ENCODE data around the gene KCP. TPM values are rescaled to one million over a fixed set of nuclear protein-coding genes. Genes with fewer than 3 reads are reported as not detected.

The KCP gene
- total RNA-seq, 1 experiment from 2014 or later, result 1.6 TPM

- Histone ChIP-seq H2AFZ (ENCODE audit: low read length) (no peak overlapping the region), H3K27ac (ENCODE audit: low read length) (no peak overlapping the region), H3K36me3 (ENCODE audit: insufficient read depth, low read length) (no peaks in the 10 kb centered on the region), H3K4me3 (ENCODE audit: low read length) (no peak overlapping the region), H3K4me1 (ENCODE audit: low read length) (peaks cover 5% of the 10 kb centered on the region), H3K9ac (ENCODE audit: low read length) (no peak overlapping the region), H3K9me3 (ENCODE audit: low read length) (no peaks in the 10 kb centered on the region), H3K27me3 (ENCODE audit: low read length) (no peaks in the 10 kb centered on the region), H3K79me2 (ENCODE audit: low read length) (no peaks in the 10 kb centered on the region), H4K20me1 (ENCODE audit: insufficient read depth, low read depth, low read length) (no peaks in the 10 kb centered on the region), H3K9me2 (replicated peaks; ENCODE audit: insufficient read depth, low read length) (no peaks in the 10 kb centered on the region), H3K4me2 (ENCODE audit: low read depth, low read length, poor library complexity, severe bottlenecking) (no peak overlapping the region)
- no peak for DNase-seq
Measured at GRCh38 chr7:128888756-128889095, 21.8 kb downstream of the KCP start.

- no peak overlapping the region for H3K4me3 ChIP-seq (ENCODE audit: low read length)
- H3K36me3 ChIP-seq (ENCODE audit: insufficient read depth, low read length), result no peaks in the 10 kb centered on the region
- peaks cover 7% of the 10 kb centered on the region for H3K4me1 ChIP-seq (ENCODE audit: low read length)
- no peaks in the 10 kb centered on the region for H3K79me2 ChIP-seq (ENCODE audit: low read length)
- no peak overlapping the region for H3K4me2 ChIP-seq (ENCODE audit: low read depth, low read length, poor library complexity, severe bottlenecking)
- H4K20me1 ChIP-seq (ENCODE audit: insufficient read depth, low read depth, low read length), result no peaks in the 10 kb centered on the region
- H3K27me3 ChIP-seq (ENCODE audit: low read length), result no peaks in the 10 kb centered on the region
- no peak overlapping the region for H2AFZ ChIP-seq (ENCODE audit: low read length)
- no peak for DNase-seq
- H3K9me2 ChIP-seq (replicated peaks; ENCODE audit: insufficient read depth, low read length), result no peaks in the 10 kb centered on the region
- H3K9ac ChIP-seq (ENCODE audit: low read length), result no peak overlapping the region
- no peaks in the 10 kb centered on the region for H3K9me3 ChIP-seq (ENCODE audit: low read length)
- no peak overlapping the region for H3K27ac ChIP-seq (ENCODE audit: low read length)
Measured at GRCh38 chr7:128888039-128888755, 22.3 kb downstream of the KCP start.

- Histone ChIP-seq H3K9me2 (replicated peaks; ENCODE audit: insufficient read depth, low read length) (no peaks in the 10 kb centered on the region), H2AFZ (ENCODE audit: low read length) (no peak overlapping the region), H3K36me3 (ENCODE audit: insufficient read depth, low read length) (no peaks in the 10 kb centered on the region), H3K27ac (ENCODE audit: low read length) (no peak overlapping the region), H3K4me3 (ENCODE audit: low read length) (no peak overlapping the region), H4K20me1 (ENCODE audit: insufficient read depth, low read depth, low read length) (no peaks in the 10 kb centered on the region), H3K4me2 (ENCODE audit: low read depth, low read length, poor library complexity, severe bottlenecking) (no peak overlapping the region), H3K79me2 (ENCODE audit: low read length) (peaks cover 4% of the 10 kb centered on the region), H3K27me3 (ENCODE audit: low read length) (no peaks in the 10 kb centered on the region), H3K4me1 (ENCODE audit: low read length) (peaks cover 10% of the 10 kb centered on the region), H3K9me3 (ENCODE audit: low read length) (no peaks in the 10 kb centered on the region), H3K9ac (ENCODE audit: low read length) (no peak overlapping the region)
- no peak for DNase-seq
Measured at GRCh38 chr7:128887169-128888038, 23.1 kb downstream of the KCP start.

GRCh38 chr7:128886391-128887168 is 23.9 kb downstream of the KCP start:
- no peak overlapping the region for H2AFZ ChIP-seq (ENCODE audit: low read length)
- H3K27ac ChIP-seq (ENCODE audit: low read length), result no peak overlapping the region
- H3K4me2 ChIP-seq (ENCODE audit: low read depth, low read length, poor library complexity, severe bottlenecking), result no peak overlapping the region
- H3K9ac ChIP-seq (ENCODE audit: low read length), result no peak overlapping the region
- no peak for DNase-seq
- peaks cover 8% of the 10 kb centered on the region for H3K79me2 ChIP-seq (ENCODE audit: low read length)
- no peaks in the 10 kb centered on the region for H3K36me3 ChIP-seq (ENCODE audit: insufficient read depth, low read length)
- H3K4me1 ChIP-seq (ENCODE audit: low read length), result peaks cover 10% of the 10 kb centered on the region
- no peaks in the 10 kb centered on the region for H3K9me3 ChIP-seq (ENCODE audit: low read length)
- H3K4me3 ChIP-seq (ENCODE audit: low read length), result no peak overlapping the region
- no peaks in the 10 kb centered on the region for H4K20me1 ChIP-seq (ENCODE audit: insufficient read depth, low read depth, low read length)
- H3K9me2 ChIP-seq (replicated peaks; ENCODE audit: insufficient read depth, low read length), result no peaks in the 10 kb centered on the region
- no peaks in the 10 kb centered on the region for H3K27me3 ChIP-seq (ENCODE audit: low read length)

- Histone ChIP-seq H3K27me3 (ENCODE audit: low read length) (no peaks in the 10 kb centered on the region), H3K4me2 (ENCODE audit: low read depth, low read length, poor library complexity, severe bottlenecking) (no peak overlapping the region)
Measured at GRCh38 chr7:128885370-128886187, 24.9 kb downstream of the KCP start.

GRCh38 chr7:128884561-128885369 is 25.7 kb downstream of the KCP start:
- H4K20me1 ChIP-seq (ENCODE audit: insufficient read depth, low read depth, low read length), result no peaks in the 10 kb centered on the region
- peak overlapping the region; percentile 99 for H2AFZ ChIP-seq (ENCODE audit: low read length)
- no peak for DNase-seq
- peak overlapping the region; percentile 96; the same call in 1 of the 2 replicates for H3K4me3 ChIP-seq (ENCODE audit: low read length)
- no peaks in the 10 kb centered on the region for H3K36me3 ChIP-seq (ENCODE audit: insufficient read depth, low read length)
- H3K27ac ChIP-seq (ENCODE audit: low read length), result no peak overlapping the region
- H3K4me1 ChIP-seq (ENCODE audit: low read length), result peaks cover 10% of the 10 kb centered on the region
- H3K9ac ChIP-seq (ENCODE audit: low read length), result peak overlapping the region; percentile 91
- no peaks in the 10 kb centered on the region for H3K9me3 ChIP-seq (ENCODE audit: low read length)
- H3K9me2 ChIP-seq (replicated peaks; ENCODE audit: insufficient read depth, low read length), result no peaks in the 10 kb centered on the region
- H3K79me2 ChIP-seq (ENCODE audit: low read length), result peaks cover 8% of the 10 kb centered on the region
- H3K27me3 ChIP-seq (ENCODE audit: low read length), result no peaks in the 10 kb centered on the region
- H3K4me2 ChIP-seq (ENCODE audit: low read depth, low read length, poor library complexity, severe bottlenecking), result no peak overlapping the region

More at GRCh38 chr7:128885370-128886187, 24.9 kb downstream of the KCP start:
- Histone ChIP-seq H3K9me3 (ENCODE audit: low read length) (no peaks in the 10 kb centered on the region), H4K20me1 (ENCODE audit: insufficient read depth, low read depth, low read length) (no peaks in the 10 kb centered on the region), H3K79me2 (ENCODE audit: low read length) (peaks cover 8% of the 10 kb centered on the region), H3K27ac (ENCODE audit: low read length) (no peak overlapping the region), H3K9me2 (replicated peaks; ENCODE audit: insufficient read depth, low read length) (no peaks in the 10 kb centered on the region), H3K36me3 (ENCODE audit: insufficient read depth, low read length) (no peaks in the 10 kb centered on the region), H3K4me1 (ENCODE audit: low read length) (peaks cover 10% of the 10 kb centered on the region), H2AFZ (ENCODE audit: low read length) (no peak overlapping the region), H3K9ac (ENCODE audit: low read length) (no peak overlapping the region), H3K4me3 (ENCODE audit: low read length) (no peak overlapping the region)
- no peak for DNase-seq
